Stimulated activated CD8-positive, alpha-beta memory T cell treated with anti-CD3 and anti-CD28 coated beads, Interleukin-15, amount 100 ng/mL, for 24 hours (primary cell): ENCODE measurements around the gene PACS1.
A peak's percentile ranks its signal among the peaks of the same experiment; 100 is the strongest.

Experiments
- DNase-seq: peaks from one replicate; pipeline ENCODE4 v3.0.0-alpha.2; 2020; ENCODE audit warnings: low read depth

The PACS1 gene

GRCh38 chr11:66187453-66187852, 117.4 kb downstream of the PACS1 start:
- no peak for DNase-seq

- DNase-seq, result no peak
These were observed 118.5 kb downstream of the PACS1 start for GRCh38 chr11:66188580-66188979.

DNA sequence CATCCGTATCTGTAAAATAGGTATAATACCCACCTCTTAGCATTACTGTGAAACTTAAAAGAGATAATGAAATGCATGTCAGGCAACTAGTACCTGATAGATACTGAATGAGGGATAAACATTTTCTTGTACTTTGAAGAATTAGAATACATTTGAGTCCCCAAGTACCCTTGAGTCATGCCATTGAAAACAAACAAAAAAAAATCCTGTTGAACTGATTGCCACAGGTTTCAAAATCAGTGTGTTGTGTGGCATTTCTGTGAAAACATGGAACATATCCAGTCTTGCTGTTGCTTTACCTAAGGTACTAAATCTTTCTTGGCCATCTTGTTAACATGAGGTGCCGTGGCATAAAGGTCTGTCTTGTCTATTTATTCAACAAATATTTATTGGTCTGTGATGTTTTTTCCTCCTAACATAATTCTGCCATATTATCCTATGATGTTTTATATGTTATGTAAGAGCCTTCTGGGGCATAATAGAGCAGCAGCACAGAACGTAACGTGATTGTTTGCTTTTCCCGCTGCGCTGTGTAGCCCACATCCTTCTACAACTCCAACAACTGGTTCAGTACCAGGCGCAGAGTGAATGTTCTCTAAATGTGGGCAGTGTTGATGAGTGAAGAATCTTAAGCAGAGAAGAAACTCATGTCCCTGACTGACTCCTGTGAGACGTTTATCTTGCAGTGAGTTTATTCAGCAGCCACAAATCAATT, 119.1 kb downstream of the PACS1 start:
- DNase-seq, result no peak

- DNase-seq, result no peak
These were observed 120.7 kb downstream of the PACS1 start for GRCh38 chr11:66190786-66191185.

- no peak for DNase-seq
These were observed 122.2 kb downstream of the PACS1 start for GRCh38 chr11:66192181-66192863.

- no peak for DNase-seq
These were observed 124.3 kb downstream of the PACS1 start for GRCh38 chr11:66194391-66194790.

DNA sequence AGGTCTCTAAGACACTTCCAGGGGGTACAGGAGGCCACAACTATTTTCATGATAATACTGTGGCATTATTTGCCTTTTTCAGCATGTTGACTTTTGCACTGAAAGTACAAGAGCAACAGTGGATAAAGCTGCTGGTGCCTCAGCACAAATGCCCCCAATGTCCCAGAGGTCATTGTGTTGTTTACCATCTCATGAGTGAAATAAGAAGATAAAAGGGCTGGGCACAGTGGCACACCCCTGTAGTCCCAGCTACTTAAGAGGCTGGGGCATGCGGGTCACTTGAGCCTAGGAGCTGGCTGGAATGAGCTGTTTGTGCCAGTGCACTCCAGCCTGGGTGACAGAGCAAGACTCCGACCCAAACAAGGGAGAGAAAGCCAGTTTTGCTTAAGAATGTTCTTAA, 125.8 kb downstream of the PACS1 start:
- no peak for DNase-seq

GRCh38 chr11:66203847-66204246, 133.8 kb downstream of the PACS1 start:
- no peak for DNase-seq

DNA sequence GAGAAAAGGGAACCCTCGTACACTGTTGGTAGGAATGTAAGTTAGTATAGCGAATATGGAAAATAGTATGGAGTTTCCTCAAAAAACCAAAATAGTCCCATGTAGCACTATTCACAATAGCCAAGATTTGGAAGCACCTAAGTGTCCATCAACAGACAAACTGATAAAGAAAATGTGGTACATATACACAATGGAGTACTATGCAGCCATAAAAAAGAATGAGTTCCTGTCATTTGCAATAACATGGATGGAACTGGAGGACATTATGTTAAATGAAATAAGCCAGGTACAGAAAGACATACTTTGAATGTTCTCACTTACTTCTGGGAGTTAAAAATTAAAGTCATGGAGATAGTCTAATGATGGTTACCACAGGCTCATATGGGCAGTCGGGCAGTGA, 134.3 kb downstream of the PACS1 start:
- DNase-seq, result no peak

DNA sequence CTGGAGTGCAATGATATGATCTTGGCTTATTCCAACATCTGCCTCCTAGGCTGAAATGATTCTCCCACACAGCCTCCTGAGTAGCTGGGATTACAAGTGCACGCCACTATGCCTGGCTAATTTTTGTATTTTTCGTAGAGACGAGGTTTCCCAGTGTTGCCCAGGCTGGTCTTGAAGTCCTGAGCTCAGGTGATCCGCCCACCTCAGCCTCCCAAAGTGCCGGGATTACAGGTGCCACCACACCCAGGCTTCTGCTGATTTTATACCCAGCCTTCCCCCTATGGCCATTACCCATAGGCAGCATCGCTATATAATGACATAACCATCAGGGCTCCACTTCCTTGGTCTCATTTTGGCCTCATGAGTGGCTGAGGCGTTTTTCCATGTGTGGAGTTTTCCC, 137.7 kb downstream of the PACS1 start:
- no peak for DNase-seq

GRCh38 chr11:66211100-66211499, 141.0 kb downstream of the PACS1 start:
- DNase-seq, result no peak

GRCh38 chr11:66216911-66217310, 146.8 kb downstream of the PACS1 start:
- no peak for DNase-seq

GRCh38 chr11:66218036-66218435, 148.0 kb downstream of the PACS1 start:
- DNase-seq, result no peak

- no peak for DNase-seq
These were observed 149.0 kb downstream of the PACS1 start for GRCh38 chr11:66218846-66219620.

- no peak for DNase-seq
These were observed 149.9 kb downstream of the PACS1 start for GRCh38 chr11:66219846-66220565.

DNA sequence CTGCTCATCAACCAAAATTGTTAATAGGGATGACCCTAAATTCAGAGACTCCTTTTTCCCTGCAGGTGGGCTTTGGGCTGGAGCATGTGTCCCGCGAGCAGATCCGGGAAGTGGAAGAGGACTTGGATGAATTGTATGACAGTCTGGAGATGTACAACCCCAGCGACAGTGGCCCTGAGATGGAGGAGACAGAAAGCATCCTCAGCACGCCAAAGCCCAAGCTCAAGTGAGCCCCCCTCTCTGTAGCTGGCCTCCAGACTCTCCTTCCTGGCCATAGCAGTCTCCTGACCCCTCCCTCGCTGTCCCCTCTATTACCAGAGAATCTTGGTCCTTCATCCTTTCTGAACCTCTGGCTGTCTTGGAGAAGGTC, 150.5 kb downstream of the PACS1 start:
- no peak for DNase-seq

- DNase-seq, result no peak
These were observed 150.9 kb downstream of the PACS1 start for GRCh38 chr11:66221012-66221411.

- no peak for DNase-seq
These were observed 151.7 kb downstream of the PACS1 start for GRCh38 chr11:66221726-66222236.

GRCh38 chr11:66222358-66223149, 152.5 kb downstream of the PACS1 start:
- DNase-seq, result peak; percentile 72

GRCh38 chr11:66224226-66224855, 154.3 kb downstream of the PACS1 start:
- no peak for DNase-seq

DNA sequence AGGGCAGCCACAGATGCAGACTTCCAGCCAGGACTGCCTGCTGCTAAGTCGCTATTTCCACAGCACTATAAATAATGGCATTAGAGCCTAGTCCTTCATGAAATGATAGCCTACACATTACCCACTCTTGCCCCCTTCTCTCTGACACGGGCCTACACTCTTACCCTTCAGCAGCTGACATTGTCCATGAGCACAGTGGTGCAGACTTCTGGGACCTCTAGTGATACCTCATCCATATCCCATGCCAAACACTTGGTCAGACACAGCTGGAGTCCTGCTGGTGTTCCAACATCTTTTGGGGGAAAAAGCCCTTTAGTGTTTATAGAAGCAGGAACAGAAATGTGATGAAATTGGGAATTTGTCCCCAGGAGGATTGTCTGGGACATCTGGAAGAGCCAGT, 155.0 kb downstream of the PACS1 start:
- no peak for DNase-seq
